Kidney glomerular epithelial cell (primary cell): ENCODE data around the gene TTC1.

Experiments
- DNase-seq: peaks from one replicate; lab custom pipeline; 2025; lab: John Stamatoyannopoulos, UW

Gene TTC1

GRCh38 chr5:160087199-160087598 lies 78.3 kb downstream of the TTC1 start:
- DNase-seq = no peak

GRCh38 chr5:160088805-160089204 lies 79.9 kb downstream of the TTC1 start:
- DNase-seq = no peak

DNA sequence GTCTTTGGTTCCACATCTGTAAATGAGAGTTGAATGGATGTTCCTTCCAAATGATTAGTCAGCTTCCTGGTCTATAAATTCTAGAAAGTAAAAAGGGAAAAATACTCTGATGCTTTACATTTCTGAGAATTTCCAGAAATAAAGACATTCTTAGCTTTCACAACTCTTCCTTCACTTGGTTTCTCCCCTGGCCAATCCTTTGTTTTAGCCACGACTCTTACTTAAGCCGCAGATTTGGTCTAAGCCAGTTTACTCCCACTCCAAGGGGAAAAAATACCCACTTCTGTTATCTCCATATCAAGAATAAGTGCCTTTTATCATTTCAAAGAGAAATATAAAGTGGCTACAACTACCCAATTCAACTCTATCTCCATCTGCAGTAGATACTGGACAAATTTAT lies 80.6 kb downstream of the TTC1 start:
- no peak for DNase-seq

GRCh38 chr5:160090059-160090458 lies 81.1 kb downstream of the TTC1 start:
- DNase-seq = no peak

DNA sequence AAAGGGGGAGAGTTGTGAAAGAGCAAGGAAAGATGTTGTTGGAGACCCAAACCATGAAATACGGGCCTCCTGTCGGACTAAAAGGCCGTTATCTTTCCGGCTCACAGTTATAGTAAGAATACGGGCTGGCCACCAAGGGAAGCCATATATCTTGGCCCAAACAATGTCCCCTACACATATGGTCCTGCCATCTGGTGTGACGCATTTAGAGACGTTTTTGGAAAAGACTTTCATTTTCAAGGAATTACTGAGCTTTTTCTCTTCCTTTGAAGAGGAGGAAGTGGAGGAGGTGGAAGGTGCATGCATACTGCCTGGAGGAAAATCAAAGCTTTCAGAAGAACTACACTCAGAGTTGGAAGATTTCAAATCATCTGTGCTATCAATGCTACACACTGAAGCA lies 83.6 kb downstream of the TTC1 start:
- no peak for DNase-seq

DNA sequence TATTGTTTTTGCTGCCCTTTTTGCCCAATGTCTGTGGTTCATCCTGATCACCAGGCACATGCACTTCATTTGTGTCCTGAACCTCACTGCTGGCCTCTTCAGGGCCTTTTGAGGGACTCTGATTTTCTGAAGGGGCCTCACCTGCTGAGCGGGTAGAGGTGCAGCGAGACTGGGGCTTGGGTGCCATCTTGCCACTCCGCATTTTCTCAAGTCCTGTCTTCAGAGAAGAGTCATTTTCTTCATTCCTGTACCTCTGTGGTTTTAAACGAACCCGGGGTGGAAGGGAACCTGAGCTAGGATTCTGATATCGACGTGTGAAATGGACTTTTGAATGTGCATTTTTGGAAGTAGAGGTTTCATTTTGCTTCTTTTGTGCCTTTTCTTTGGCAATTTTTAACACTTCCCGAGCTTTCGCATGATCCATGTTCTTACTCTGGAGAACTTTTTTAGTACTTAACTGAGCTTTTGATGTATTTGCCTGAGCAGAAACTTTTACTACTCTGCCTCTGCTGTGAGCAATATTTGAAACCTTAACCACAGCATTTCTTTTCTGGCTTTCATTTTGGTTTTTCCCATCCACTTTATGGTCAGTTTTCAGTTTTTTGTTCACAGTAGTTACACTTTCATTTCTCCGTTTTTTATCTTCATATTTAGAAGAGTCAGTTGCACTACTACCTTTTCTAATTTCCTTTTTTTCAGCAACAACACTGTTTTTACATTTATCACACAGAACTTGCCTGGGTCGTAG lies 84.2 kb downstream of the TTC1 start:
- no peak for DNase-seq

DNA sequence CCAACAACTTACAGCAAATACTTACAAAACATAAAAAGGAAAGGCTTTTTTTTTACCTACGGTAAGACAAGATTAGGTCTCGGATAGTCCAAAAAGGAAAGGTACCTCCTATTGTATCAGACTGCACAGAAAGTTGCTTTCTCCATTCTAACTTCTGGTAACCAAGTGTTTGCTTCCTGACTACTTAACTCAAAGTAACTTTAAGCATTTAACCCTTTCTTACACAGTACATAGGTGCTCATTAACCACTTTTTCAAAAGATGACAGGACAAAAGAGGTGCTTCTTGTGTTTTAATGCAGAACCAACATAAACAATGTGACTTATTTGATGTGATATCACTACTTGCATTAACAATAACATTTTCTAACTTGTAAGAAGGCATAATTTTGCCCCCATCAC lies 87.2 kb downstream of the TTC1 start:
- no peak for DNase-seq

DNA sequence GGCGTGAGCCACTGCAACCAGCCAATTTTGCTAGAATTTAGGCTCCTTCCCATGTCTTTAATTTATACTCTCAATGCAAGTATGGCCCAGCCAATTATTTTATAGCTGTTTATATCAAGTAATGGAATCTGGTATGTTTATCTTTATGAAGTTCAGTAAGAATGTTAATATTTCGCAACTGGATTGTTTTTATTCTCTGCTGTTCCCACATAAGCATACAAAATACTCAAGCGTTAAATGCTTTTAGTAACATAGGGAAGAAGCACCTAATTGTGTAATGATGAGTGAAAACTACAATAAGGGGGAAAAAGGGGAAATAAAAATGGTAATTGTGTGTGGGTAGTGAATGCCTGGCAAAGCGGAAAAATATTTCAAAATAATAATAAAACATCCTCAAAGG lies 89.1 kb downstream of the TTC1 start:
- DNase-seq = no peak

DNA sequence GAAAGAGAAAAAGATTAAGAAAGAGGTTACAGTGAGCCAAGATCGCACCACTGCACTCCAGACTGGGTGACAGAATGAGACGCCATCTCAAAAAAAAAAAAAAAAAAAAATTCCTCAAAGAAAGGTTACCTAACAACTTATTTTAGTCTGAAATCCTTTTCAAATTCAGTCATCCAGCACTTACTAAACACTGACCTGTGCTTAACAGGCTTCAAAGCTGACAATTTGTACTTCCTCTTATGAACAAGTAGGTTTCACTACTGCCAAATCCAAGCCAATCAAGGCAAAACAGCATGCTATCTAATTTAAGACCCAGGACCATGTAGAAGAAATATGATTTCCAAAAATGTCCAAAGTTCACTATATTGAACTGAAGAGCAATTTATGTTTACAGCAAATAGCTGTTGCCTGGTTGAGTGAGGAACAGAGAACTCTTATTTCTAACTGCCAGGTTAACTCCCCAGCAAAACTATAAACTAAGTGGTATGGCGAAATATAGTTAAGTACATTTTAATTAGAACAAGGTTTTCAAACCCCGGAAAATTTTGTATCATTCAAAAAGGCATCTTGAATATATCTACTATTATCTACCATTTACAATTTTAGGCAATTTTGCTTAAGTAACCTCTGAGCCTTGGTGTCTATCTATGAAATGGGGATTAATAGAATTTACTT lies 96.9 kb downstream of the TTC1 start:
- DNase-seq = no peak

DNA sequence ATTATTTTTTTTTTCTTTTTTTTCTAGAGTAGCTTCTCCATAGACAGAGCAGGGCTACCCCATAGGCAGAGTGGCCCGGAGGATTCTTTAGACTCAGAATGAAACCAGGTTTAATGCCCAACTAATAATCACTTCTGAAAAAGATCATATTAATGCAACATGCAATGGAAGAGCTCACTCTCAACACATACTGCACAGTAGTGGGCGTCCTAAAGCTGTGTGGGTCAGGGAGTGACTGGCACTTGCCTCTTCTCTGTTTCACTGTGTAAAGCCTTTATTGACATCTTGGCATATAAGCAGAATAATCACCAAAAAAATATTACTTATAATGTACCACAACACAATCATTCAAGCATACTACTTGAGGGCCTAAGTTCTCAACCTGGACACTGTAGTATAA lies 99.2 kb downstream of the TTC1 start:
- DNase-seq = no peak
